H1 (cell line): Measurements from ENCODE around the gene JAG2. TPM values are rescaled to one million over a fixed set of nuclear protein-coding genes. Genes with fewer than 3 reads are reported as not detected.

Experiments used
- CTCF ChIP-seq, 3 experiments: IDR thresholded peaks; 1 replicate in 2 of 3; 2 replicates in 1 of 3; pipeline versions ENCODE4 v1.5.1 to v1.6.1; 2011; ENCODE audit warnings: low read length in 3 of 3, mild to moderate bottlenecking in 3 of 3, inconsistent platforms in 2 of 3, low read depth in 1 of 3, moderate library complexity in 1 of 3; ENCODE audit not compliant: insufficient read depth in 1 of 3; ENCODE audit errors: control extremely low read depth in 1 of 3
- PHF8 ChIP-seq: fragments of 200-600 bp; sonication (generic); conservative IDR thresholded peaks from 2 replicates; pipeline ENCODE4 v1.7.1; 2012; ENCODE audit warnings: low read depth, mild to moderate bottlenecking, inconsistent platforms, low read length, moderate library complexity
- TAF1 ChIP-seq: IDR thresholded peaks from 2 replicates; pipeline ENCODE4 v1.6.1; 2011; ENCODE audit warnings: mild to moderate bottlenecking, low read depth, low read length
- TCF12 ChIP-seq: IDR thresholded peaks from 2 replicates; pipeline ENCODE4 v1.6.1; 2011; ENCODE audit warnings: low read depth, mild to moderate bottlenecking, low read length
- YY1 ChIP-seq: IDR thresholded peaks from 2 replicates; pipeline ENCODE4 v1.6.1; 2011; ENCODE audit warnings: low read depth, mild to moderate bottlenecking, low read length
- polyA plus RNA-seq, 7 experiments: library from polyadenylated mRNA; depleted of rRNA in 3 of 7; stranded (reverse) in 5 of 7; unstranded in 2 of 7; fragments of >200 nt in 5 of 7; fragments of 200-250 nt in 2 of 7; gene quantifications; 1 replicate in 5 of 7; 2 replicates in 1 of 7; 4 replicates in 1 of 7; pipeline versions ENCODE4 v1.2.1 to v1.2.3, GENCODE V29; 2011 to 2013; ENCODE audit warnings: missing spikeins in 2 of 7, mixed read lengths in 2 of 7
- total RNA-seq: library from RNA; stranded (reverse); fragmentation: NEBNext Ultra II Directional; extraction: Animal tissue kit (Norgen Biotek cat#: 25700); gene quantifications from 2 replicates; pipeline ENCODE4 v1.2.1, GENCODE V29; 2021

The JAG2 gene
- total and polyA plus RNA-seq, 2 of the 8 experiments (the other 6 are each of a cell fraction or from before 2014, with no cell fraction given), result 2.8 to 6.2 TPM

- TF ChIP-seq CTCF (IDR thresholded peaks at IDR 0.05; ENCODE audit: control extremely low read depth in 1 of 3, insufficient read depth in 1 of 3, low read depth in 1 of 3, low read length in 3 of 3) (no peak), YY1 (no peak), PHF8 (no peak), TCF12 (no peak), TAF1 (no peak)
Observed at GRCh38 chr14:105156414-105157375, 11.9 kb downstream of the JAG2 start (continued).
